ENCODE data around the gene VWA5A. TPM values are rescaled to one million over a fixed set of nuclear protein-coding genes. Genes with fewer than 3 reads are reported as not detected.

VWA5A gene
- total RNA-seq, 2 donors from 2014 or later, result 23.3 to 28.9 TPM

GRCh38 chr11:124081483-124081882, 33.8 kb upstream of the VWA5A start:
- no peaks in the 10 kb centered on the region for H3K4me1 ChIP-seq (replicated peaks)
- DNase-seq (ENCODE audit: low spot score), result no peak
- H3K9me3 ChIP-seq, result no peaks in the 10 kb centered on the region
- no peaks in the 10 kb centered on the region for H3K36me3 ChIP-seq
- no peak overlapping the region for H3K4me3 ChIP-seq
- intact Hi-C loops (cut with DNase I), result no loop called here
- no peak overlapping the region for H3K27ac ChIP-seq
- TF ChIP-seq POLR2AphosphoS5 (IDR thresholded peaks at IDR 0.05), result no peak
- no peak for TF ChIP-seq CTCF (IDR thresholded peaks at IDR 0.05)
- no peak for TF ChIP-seq POLR2A (IDR thresholded peaks at IDR 0.05)
- no peaks in the 10 kb centered on the region for H3K27me3 ChIP-seq (replicated peaks; ENCODE audit: insufficient read depth)
- WGBS, result 89% methylated on average over 3 of the region's 3 CpGs

- Histone ChIP-seq H3K27ac (no peak overlapping the region), H3K27me3 (replicated peaks; ENCODE audit: insufficient read depth) (no peaks in the 10 kb centered on the region), H3K9me3 (no peaks in the 10 kb centered on the region), H3K4me1 (replicated peaks) (no peaks in the 10 kb centered on the region), H3K4me3 (no peak overlapping the region), H3K36me3 (no peaks in the 10 kb centered on the region)
- 87% methylated on average over 4 of the region's 4 CpGs for WGBS
- no peak for TF ChIP-seq POLR2A (IDR thresholded peaks at IDR 0.05)
- no peak for TF ChIP-seq POLR2AphosphoS5 (IDR thresholded peaks at IDR 0.05)
- no peak for TF ChIP-seq CTCF (IDR thresholded peaks at IDR 0.05)
- no peak for DNase-seq (ENCODE audit: low spot score)
- intact Hi-C loops (cut with DNase I), result no loop called here
These were observed 32.9 kb upstream of the VWA5A start for GRCh38 chr11:124082371-124082770.

GRCh38 chr11:124085583-124085982, 29.7 kb upstream of the VWA5A start:
- Histone ChIP-seq H3K9me3 (no peaks in the 10 kb centered on the region), H3K4me1 (replicated peaks) (no peaks in the 10 kb centered on the region), H3K27me3 (replicated peaks; ENCODE audit: insufficient read depth) (no peaks in the 10 kb centered on the region), H3K4me3 (no peak overlapping the region), H3K36me3 (no peaks in the 10 kb centered on the region), H3K27ac (no peak overlapping the region)
- intact Hi-C loops (cut with DNase I), result no loop called here
- DNase-seq (ENCODE audit: low spot score), result no peak
- WGBS, result 53% methylated on average over 3 of the region's 3 CpGs
- TF ChIP-seq POLR2A (IDR thresholded peaks at IDR 0.05) (no peak), CTCF (IDR thresholded peaks at IDR 0.05) (no peak), POLR2AphosphoS5 (IDR thresholded peaks at IDR 0.05) (no peak)

GRCh38 chr11:124085997-124086846, 29.0 kb upstream of the VWA5A start:
- WGBS, result 55% methylated on average over 10 of the region's 10 CpGs
- Histone ChIP-seq H3K27ac (no peak overlapping the region), H3K9me3 (no peaks in the 10 kb centered on the region), H3K4me1 (replicated peaks) (no peaks in the 10 kb centered on the region), H3K4me3 (no peak overlapping the region), H3K36me3 (no peaks in the 10 kb centered on the region), H3K27me3 (replicated peaks; ENCODE audit: insufficient read depth) (no peaks in the 10 kb centered on the region)
- TF ChIP-seq CTCF (IDR thresholded peaks at IDR 0.05) (no peak), POLR2A (IDR thresholded peaks at IDR 0.05) (no peak)
- intact Hi-C loops (cut with DNase I), result no loop called here
- DNase-seq (ENCODE audit: low spot score), result no peak

- DNase-seq (ENCODE audit: low spot score), result no peak
- TF ChIP-seq POLR2AphosphoS5 (IDR thresholded peaks at IDR 0.05), result no peak
- no peak for TF ChIP-seq CTCF (IDR thresholded peaks at IDR 0.05)
- TF ChIP-seq POLR2A (IDR thresholded peaks at IDR 0.05), result no peak
- intact Hi-C loops (cut with DNase I), result no loop called here
- Histone ChIP-seq H3K27ac (no peak overlapping the region), H3K9me3 (no peaks in the 10 kb centered on the region), H3K4me1 (replicated peaks) (no peaks in the 10 kb centered on the region), H3K27me3 (replicated peaks; ENCODE audit: insufficient read depth) (no peaks in the 10 kb centered on the region), H3K36me3 (no peaks in the 10 kb centered on the region), H3K4me3 (no peak overlapping the region)
These were observed 24.3 kb upstream of the VWA5A start for GRCh38 chr11:124090996-124091395.
